SK-N-SH (cell line): Measurements from ENCODE around the gene CENPT. TPM values are rescaled to one million over a fixed set of nuclear protein-coding genes. Genes with fewer than 3 reads are reported as not detected.

Experiments used
- CTCF ChIA-PET: fragments of 300-600, 350-600 bp; formaldehyde crosslinking; extraction: SDS; loops from one replicate; lab custom pipeline; 2021; lab: Yijun Ruan, JAX
- POLR2A ChIA-PET: fragments of 350-600 bp; sonication (Branson Sonifier 250); formaldehyde crosslinking; extraction: SDS; loops from one replicate; lab custom pipeline; 2020; ENCODE audit warnings: antibody characterized with exemption, inconsistent platforms; lab: Yijun Ruan, JAX
- DNase-seq: peaks from one replicate; pipeline ENCODE4 v3.0.0; 2012
- H2AFZ ChIP-seq: fragments of 200-600 bp; sonication (generic); 2 replicates; pipeline ENCODE4 v1.8.1; 2016; ENCODE audit warnings: antibody characterized with exemption, mild to moderate bottlenecking, low read depth
- H3F3A ChIP-seq: fragments of 200-600 bp; sonication (generic); replicated peaks from 2 replicates; pipeline ENCODE3; 2016; ENCODE audit warnings: antibody characterized with exemption, mild to moderate bottlenecking; ENCODE audit not compliant: insufficient read depth
- H3K27ac ChIP-seq, 2 experiments: fragments of 200-500 bp in 1 of 2; fragments of 200-600 bp in 1 of 2; sonication (Bioruptor generic) in 1 of 2; sonication (generic), shearing (Covaris generic) in 1 of 2; 2 replicates each; pipeline versions ENCODE4 v1.5.1 to v1.6.1; 2014 to 2016; ENCODE audit warnings: low read depth in 2 of 2, inconsistent platforms in 1 of 2, low read length in 1 of 2, mild to moderate bottlenecking in 1 of 2, mixed read lengths in 1 of 2
- H3K27me3 ChIP-seq: fragments of 200-600 bp; sonication (generic), shearing (Covaris generic); 2 replicates; pipeline ENCODE4 v1.6.1; 2016; ENCODE audit warnings: mixed run types; ENCODE audit not compliant: insufficient read depth
- H3K36me3 ChIP-seq, 2 experiments: fragments of 200-500 bp in 1 of 2; fragments of 200-600 bp in 1 of 2; sonication (Bioruptor generic) in 1 of 2; sonication (generic) in 1 of 2; replicated peaks in 1 of 2; 2 replicates each; pipeline versions ENCODE3 to v1.5.1; 2014 to 2016; ENCODE audit warnings: low read length in 1 of 2, mild to moderate bottlenecking in 1 of 2; ENCODE audit not compliant: insufficient read depth in 2 of 2, control insufficient read depth in 1 of 2
- H3K4me1 ChIP-seq, 2 experiments: fragments of 200-500 bp in 1 of 2; fragments of 200-600 bp in 1 of 2; sonication (Bioruptor generic) in 1 of 2; sonication (generic), shearing (Covaris generic) in 1 of 2; 2 replicates each; pipeline versions ENCODE4 v1.5.1 to v1.6.1; 2014 to 2016; ENCODE audit warnings: low read depth in 1 of 2, low read length in 1 of 2, mixed run types in 1 of 2; ENCODE audit not compliant: insufficient read depth in 2 of 2, control insufficient read depth in 1 of 2
- H3K4me2 ChIP-seq: fragments of 200-600 bp; sonication (generic), shearing (Covaris generic); 2 replicates; pipeline ENCODE4 v1.6.1; 2017; ENCODE audit warnings: mixed run types
- H3K4me3 ChIP-seq, 2 experiments: fragments of 200-500 bp in 1 of 2; fragments of 200-600 bp in 1 of 2; sonication (Bioruptor generic) in 1 of 2; sonication (generic), shearing (Covaris generic) in 1 of 2; 2 replicates each; pipeline versions ENCODE4 v1.5.1 to v1.8.1; 2014 to 2016; ENCODE audit warnings: low read depth in 2 of 2, inconsistent platforms in 1 of 2, low read length in 1 of 2, mild to moderate bottlenecking in 1 of 2, mixed read lengths in 1 of 2, moderate library complexity in 1 of 2
- H3K79me2 ChIP-seq: fragments of 200-600 bp; sonication (generic); 2 replicates; pipeline ENCODE4 v1.8.1; 2017; ENCODE audit warnings: mild to moderate bottlenecking; ENCODE audit not compliant: insufficient read depth
- H3K9ac ChIP-seq: fragments of 200-600 bp; sonication (generic); 2 replicates; pipeline ENCODE4 v1.6.1; 2017; ENCODE audit warnings: mixed run types
- H3K9me2 ChIP-seq: fragments of 200-600 bp; sonication (generic); 2 replicates; pipeline ENCODE4 v1.6.1; 2017; ENCODE audit warnings: mixed run types
- H3K9me3 ChIP-seq: fragments of 200-600 bp; sonication (generic); 2 replicates; pipeline ENCODE4 v1.6.1; 2017; ENCODE audit warnings: mixed run types, mild to moderate bottlenecking, moderate library complexity
- H4K20me1 ChIP-seq: fragments of 200-600 bp; sonication (generic); 2 replicates; pipeline ENCODE4 v1.6.1; 2017; ENCODE audit warnings: mild to moderate bottlenecking, mixed run types; ENCODE audit not compliant: insufficient read depth
- CHD2 ChIP-seq: fragments of 150-350 bp; IDR thresholded peaks from 2 replicates; pipeline ENCODE4 v1.6.1; 2018; ENCODE audit warnings: low read length; ENCODE audit not compliant: partially characterized antibody
- ELF1 ChIP-seq: IDR thresholded peaks from 2 replicates; pipeline ENCODE4 v1.4.0; 2012
- EZH2phosphoT487 ChIP-seq: fragments of 200-600 bp; sonication (generic); IDR thresholded peaks from 2 replicates; pipeline ENCODE4 v1.6.1; 2017; ENCODE audit warnings: low read depth, mixed run types, mild to moderate bottlenecking, antibody characterized with exemption, moderate library complexity, borderline replicate concordance
- FOXJ3 ChIP-seq: sonication (generic); formaldehyde crosslinking; IDR thresholded peaks from 2 replicates; pipeline ENCODE4 v1.5.1; 2020; ENCODE audit warnings: mild to moderate bottlenecking, missing genetic modification reagents
- JUND ChIP-seq: IDR thresholded peaks from 2 replicates; pipeline ENCODE4 v1.4.0; 2012
- MEF2A ChIP-seq: IDR thresholded peaks from 2 replicates; pipeline ENCODE4 v1.4.0; 2012; ENCODE audit warnings: low read depth, borderline replicate concordance
- NRF1 ChIP-seq: IDR thresholded peaks from 2 replicates; pipeline ENCODE4 v1.6.1; 2012; ENCODE audit warnings: low read depth, mild to moderate bottlenecking, low read length
- RAD21 ChIP-seq: IDR thresholded peaks from 2 replicates; pipeline ENCODE4 v1.6.1; 2012; ENCODE audit warnings: mild to moderate bottlenecking, low read length
- RXRA ChIP-seq: IDR thresholded peaks from 2 replicates; pipeline ENCODE4 v1.4.0; 2012; ENCODE audit warnings: low read depth, mild to moderate bottlenecking, borderline replicate concordance
- SIN3A ChIP-seq: IDR thresholded peaks from 2 replicates; pipeline ENCODE4 v1.6.1; 2012; ENCODE audit warnings: low read depth, mild to moderate bottlenecking, low read length, moderate library complexity, borderline replicate concordance
- SMC3 ChIP-seq: IDR thresholded peaks from 2 replicates; pipeline ENCODE4 v1.6.1; 2012; ENCODE audit warnings: low read depth, low read length, improper control_type of control experiment
- TAF1 ChIP-seq: IDR thresholded peaks from 2 replicates; pipeline ENCODE4 v1.6.1; 2012; ENCODE audit warnings: low read depth, mild to moderate bottlenecking, low read length, moderate library complexity, borderline replicate concordance
- TCF12 ChIP-seq: IDR thresholded peaks from 2 replicates; pipeline ENCODE4 v1.4.0; 2012
- YY1 ChIP-seq: IDR thresholded peaks from 2 replicates; pipeline ENCODE4 v1.4.0; 2012; ENCODE audit warnings: low read depth, mild to moderate bottlenecking
- WGBS: methylation state at CpG from one replicate; pipeline ENCODE4 v1.1.6; 2017; ENCODE audit warnings: low lambda C conversion rate; 5-methylcytosine and 5-hydroxymethylcytosine counted together
- polyA plus RNA-seq, 3 experiments: library from polyadenylated mRNA; depleted of rRNA; stranded (reverse); fragments of >200 nt; gene quantifications; 2 replicates each; pipeline ENCODE4 v1.2.3, GENCODE V29; 2012
- TF ChIP-seq, protein P1 (sequence below): IDR thresholded peaks from 2 replicates; pipeline ENCODE4 v1.4.0; 2012; ENCODE audit warnings: low read depth
- TF ChIP-seq, protein P2 (sequence below): fragments of 200-600 bp; sonication (generic); IDR thresholded peaks from 2 replicates; pipeline ENCODE4 v1.6.1; 2017; ENCODE audit warnings: antibody characterized with exemption, mild to moderate bottlenecking, moderate library complexity
- TF ChIP-seq, protein P3 (sequence below): IDR thresholded peaks from 2 replicates; pipeline ENCODE4; 2012

The CENPT gene
- polyA plus RNA-seq, 1 of the 3 experiments (the other 2 are of a cell fraction) = 48.6 TPM

DNA sequence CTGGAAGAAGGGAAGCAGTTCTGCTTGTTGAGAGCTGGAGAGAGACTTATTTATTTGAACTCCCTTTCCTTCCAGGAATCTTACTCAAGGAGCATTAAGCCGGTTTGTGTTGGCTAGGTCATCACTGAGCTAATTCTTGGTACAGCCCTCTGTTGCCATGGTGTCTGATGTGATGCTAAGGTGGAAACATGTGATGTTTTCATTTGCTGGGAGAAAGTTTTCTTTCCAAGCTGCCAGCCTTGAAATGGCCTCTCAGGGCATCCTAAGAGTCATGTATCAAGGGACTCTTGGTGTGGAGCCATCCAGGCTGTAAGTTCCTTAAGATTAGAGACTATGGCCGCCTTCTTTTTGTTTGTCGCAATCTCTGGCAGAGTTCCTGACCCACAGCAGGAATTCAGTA, 49.7 kb upstream of the CENPT start:
- Histone ChIP-seq H3F3A (no peaks in the 10 kb centered on the region), H3K27ac (no peak overlapping the region), H3K9me2 (no peaks in the 10 kb centered on the region), H3K4me2 (no peak overlapping the region), H3K9ac (no peak overlapping the region), H3K4me3 (no peak overlapping the region), H3K9me3 (no peaks in the 10 kb centered on the region), H4K20me1 (peaks cover 12% of the 10 kb centered on the region), H3K4me1 (peaks cover 10 to 11% of the 10 kb centered on the region in 2 experiments; a peak in 2 of 4 replicates), H3K36me3 (no peaks in the 10 kb centered on the region), H3K79me2 (peaks cover 88% of the 10 kb centered on the region), H2AFZ (no peak overlapping the region), H3K27me3 (no peaks in the 10 kb centered on the region)
- ChIA-PET CTCF (interaction anchor here (1.0 to 2.5 kb wide), 5 partner anchors 11 to 31 kb away, joined by 4 to 10 read pairs (median 6); no protein-coding TSS in a partner anchor), POLR2A (no interaction called here)
- WGBS = 94% methylated on average over 3 of the region's 3 CpGs
- DNase-seq = no peak
- TF ChIP-seq JUND (no peak), YY1 (no peak), TAF1 (no peak), SMC3 (no peak), TCF12 (no peak), RXRA (no peak), EZH2phosphoT487 (no peak), FOXJ3 (CRISPR knock-in tag) (no peak), CHD2 (no peak), MEF2A (no peak), NRF1 (no peak), ELF1 (no peak), SIN3A (no peak), RAD21 (no peak)
- TF ChIP-seq, protein P1, sequence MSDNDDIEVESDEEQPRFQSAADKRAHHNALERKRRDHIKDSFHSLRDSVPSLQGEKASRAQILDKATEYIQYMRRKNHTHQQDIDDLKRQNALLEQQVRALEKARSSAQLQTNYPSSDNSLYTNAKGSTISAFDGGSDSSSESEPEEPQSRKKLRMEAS = no peak
- TF ChIP-seq, protein P2, sequence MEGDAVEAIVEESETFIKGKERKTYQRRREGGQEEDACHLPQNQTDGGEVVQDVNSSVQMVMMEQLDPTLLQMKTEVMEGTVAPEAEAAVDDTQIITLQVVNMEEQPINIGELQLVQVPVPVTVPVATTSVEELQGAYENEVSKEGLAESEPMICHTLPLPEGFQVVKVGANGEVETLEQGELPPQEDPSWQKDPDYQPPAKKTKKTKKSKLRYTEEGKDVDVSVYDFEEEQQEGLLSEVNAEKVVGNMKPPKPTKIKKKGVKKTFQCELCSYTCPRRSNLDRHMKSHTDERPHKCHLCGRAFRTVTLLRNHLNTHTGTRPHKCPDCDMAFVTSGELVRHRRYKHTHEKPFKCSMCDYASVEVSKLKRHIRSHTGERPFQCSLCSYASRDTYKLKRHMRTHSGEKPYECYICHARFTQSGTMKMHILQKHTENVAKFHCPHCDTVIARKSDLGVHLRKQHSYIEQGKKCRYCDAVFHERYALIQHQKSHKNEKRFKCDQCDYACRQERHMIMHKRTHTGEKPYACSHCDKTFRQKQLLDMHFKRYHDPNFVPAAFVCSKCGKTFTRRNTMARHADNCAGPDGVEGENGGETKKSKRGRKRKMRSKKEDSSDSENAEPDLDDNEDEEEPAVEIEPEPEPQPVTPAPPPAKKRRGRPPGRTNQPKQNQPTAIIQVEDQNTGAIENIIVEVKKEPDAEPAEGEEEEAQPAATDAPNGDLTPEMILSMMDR = no peak
- TF ChIP-seq, protein P3, sequence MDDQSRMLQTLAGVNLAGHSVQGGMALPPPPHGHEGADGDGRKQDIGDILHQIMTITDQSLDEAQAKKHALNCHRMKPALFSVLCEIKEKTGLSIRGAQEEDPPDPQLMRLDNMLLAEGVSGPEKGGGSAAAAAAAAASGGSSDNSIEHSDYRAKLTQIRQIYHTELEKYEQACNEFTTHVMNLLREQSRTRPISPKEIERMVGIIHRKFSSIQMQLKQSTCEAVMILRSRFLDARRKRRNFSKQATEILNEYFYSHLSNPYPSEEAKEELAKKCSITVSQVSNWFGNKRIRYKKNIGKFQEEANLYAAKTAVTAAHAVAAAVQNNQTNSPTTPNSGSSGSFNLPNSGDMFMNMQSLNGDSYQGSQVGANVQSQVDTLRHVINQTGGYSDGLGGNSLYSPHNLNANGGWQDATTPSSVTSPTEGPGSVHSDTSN = no peak
